K562 (cell line): Measurements from ENCODE around the gene HOXC4. TPM values are rescaled to one million over a fixed set of nuclear protein-coding genes. Genes with fewer than 3 reads are reported as not detected.

Experiments
- ATAC-seq: fragments of 200-7000 bp; cut with Tn5 transposase; 3 replicates; pipeline ENCODE4 v1.9.1; 2020; ENCODE audit warnings: moderate library complexity
- BruUV-seq: library from RNA; stranded (reverse); fragments of 400-500 nt; replicated peaks from 2 replicates; lab custom pipeline; 2021; lab: Mats Ljungman, UMichigan
- CTCF ChIA-PET: fragments of 300-600 bp; formaldehyde crosslinking; extraction: SDS; loops from one replicate; lab custom pipeline; 2021; ENCODE audit warnings: low intra/inter-chr PET ratio; lab: Yijun Ruan, JAX
- POLR2A ChIA-PET: fragments of 300-600, 350-650 bp; sonication (Branson Sonifier 250); formaldehyde crosslinking; extraction: SDS; loops from one replicate; lab custom pipeline; 2021; ENCODE audit warnings: antibody characterized with exemption, inconsistent platforms; lab: Yijun Ruan, JAX
- DNase-seq, 4 experiments: peaks; one replicate each; pipeline versions ENCODE4 v3.0.0 to v3.0.0-alpha.2; 2011 to 2018; ENCODE audit warnings: low spot score in 3 of 4, mixed read lengths in 3 of 4; ENCODE audit errors: extremely low read depth in 1 of 4
- FAIRE-seq: peaks from 2 replicates; lab custom pipeline; 2011; peaks lifted over from hg19 to GRCh38; lab: Jason Lieb, UNC
- H2AFZ ChIP-seq: 2 replicates; pipeline ENCODE4 v1.6.0; 2011; ENCODE audit warnings: low read depth, low read length, control low read depth, inconsistent platforms
- H3K27ac ChIP-seq: fragments of 200-600 bp; 3 replicates; pipeline ENCODE4 v1.8.0; 2011; ENCODE audit warnings: low read depth, mild to moderate bottlenecking, control low read depth, inconsistent platforms, low read length, moderate library complexity, mixed read lengths; ENCODE audit errors: extremely low read depth
- H3K27me3 ChIP-seq, 2 experiments: fragments of 300-600 bp in 1 of 2; 2 replicates in 1 of 2; 3 replicates in 1 of 2; pipeline versions ENCODE4 v1.6.0 to v1.8.0; 2011; ENCODE audit warnings: inconsistent platforms in 2 of 2, low read length in 2 of 2, mild to moderate bottlenecking in 1 of 2, mixed read lengths in 1 of 2, moderate library complexity in 1 of 2; ENCODE audit not compliant: control insufficient read depth in 2 of 2, insufficient read depth in 2 of 2
- H3K36me3 ChIP-seq: fragments of 300-600 bp; 3 replicates; pipeline ENCODE4 v1.8.0; 2011; ENCODE audit warnings: mild to moderate bottlenecking, low read length, inconsistent platforms; ENCODE audit not compliant: control insufficient read depth, insufficient read depth
- H3K4me1 ChIP-seq, 2 experiments: fragments of 200-600 bp in 1 of 2; replicated peaks in 1 of 2; 2 replicates in 1 of 2; 3 replicates in 1 of 2; pipeline versions ENCODE4 v1.5.1 to v1.8.0; 2011; ENCODE audit warnings: inconsistent platforms in 2 of 2, low read length in 2 of 2, mild to moderate bottlenecking in 1 of 2, mixed read lengths in 1 of 2, moderate library complexity in 1 of 2; ENCODE audit not compliant: control insufficient read depth in 2 of 2, insufficient read depth in 2 of 2
- H3K4me2 ChIP-seq: 2 replicates; pipeline ENCODE4 v1.6.1; 2011; ENCODE audit warnings: low read length, control low read depth, inconsistent platforms, mixed read lengths; ENCODE audit not compliant: insufficient read depth
- H3K4me3 ChIP-seq: fragments of 200-600 bp; sonication (generic), shearing (Covaris generic); 2 replicates; pipeline ENCODE4 v1.5.1; 2016; ENCODE audit warnings: control low read depth, inconsistent platforms
- H3K79me2 ChIP-seq: fragments of 200-600 bp; 3 replicates; pipeline ENCODE4 v1.8.0; 2011; ENCODE audit warnings: low read length, inconsistent platforms; ENCODE audit not compliant: control insufficient read depth, insufficient read depth
- H3K9ac ChIP-seq, 2 experiments: 2 replicates each; pipeline versions ENCODE4 v1.6.0 to v1.6.1; 2011; ENCODE audit warnings: low read depth in 2 of 2, low read length in 2 of 2, control low read depth in 1 of 2, inconsistent platforms in 1 of 2, mild to moderate bottlenecking in 1 of 2, mixed read lengths in 1 of 2; ENCODE audit not compliant: insufficient read depth in 1 of 2
- H3K9me1 ChIP-seq: one replicate; pipeline ENCODE4 v1.6.0; 2011; ENCODE audit warnings: inconsistent platforms, mild to moderate bottlenecking, low read length, moderate library complexity; ENCODE audit not compliant: control insufficient read depth, insufficient read depth
- H3K9me3 ChIP-seq: replicated peaks from 2 replicates; pipeline ENCODE4 v1.5.1; 2011; ENCODE audit warnings: low read depth, low read length, inconsistent platforms; ENCODE audit not compliant: control insufficient read depth, insufficient read depth
- H4K20me1 ChIP-seq: replicated peaks from 2 replicates; pipeline ENCODE4 v1.6.1; 2011; ENCODE audit warnings: low read length, inconsistent platforms, mixed read lengths; ENCODE audit not compliant: control insufficient read depth, insufficient read depth
- BRD4 ChIP-seq: fragments of 200-600 bp; sonication (generic); IDR thresholded peaks from 2 replicates; pipeline ENCODE4 v1.6.1; 2017; ENCODE audit warnings: inconsistent platforms
- CHD2 ChIP-seq: IDR thresholded peaks from 2 replicates; pipeline ENCODE4 v1.6.1; 2011; ENCODE audit warnings: low read depth, low read length
- CXXC5 ChIP-seq: fragments of 250-450 bp; sonication (Bioruptor Pico); IDR thresholded peaks from 2 replicates; pipeline ENCODE4 v1.8.0; 2022; ENCODE audit warnings: inconsistent platforms, mild to moderate bottlenecking, moderate library complexity
- EP300 ChIP-seq: IDR thresholded peaks from 2 replicates; pipeline ENCODE4 v1.6.1; 2012; ENCODE audit warnings: low read length, improper control_type of control experiment
- ETV5 ChIP-seq: sonication (generic); formaldehyde crosslinking; IDR thresholded peaks from 2 replicates; pipeline ENCODE4 v1.4.0; 2020; ENCODE audit warnings: low read depth, mild to moderate bottlenecking, missing genetic modification reagents
- HMG20B ChIP-seq: fragments of 250-450 bp; sonication (Bioruptor Pico); IDR thresholded peaks from 2 replicates; pipeline ENCODE4 v1.5.0; 2021; ENCODE audit warnings: mild to moderate bottlenecking
- LARP7 ChIP-seq: fragments of 450-650 bp; IDR thresholded peaks from 2 replicates; pipeline ENCODE4 v1.6.1; 2016
- NKRF ChIP-seq: fragments of 450-650 bp; IDR thresholded peaks from 2 replicates; pipeline ENCODE4 v1.6.1; 2016; ENCODE audit warnings: borderline replicate concordance
- NR3C1 ChIP-seq: sonication (generic); formaldehyde crosslinking; IDR thresholded peaks from 2 replicates; pipeline ENCODE4 v1.8.1; 2022; ENCODE audit warnings: missing genetic modification reagents
- PHF20 ChIP-seq: fragments of 450-650 bp; IDR thresholded peaks from 2 replicates; pipeline ENCODE4 v1.6.1; 2018; ENCODE audit not compliant: partially characterized antibody
- POLR2G ChIP-seq: fragments of 200-400 bp; formaldehyde crosslinking; IDR thresholded peaks from 2 replicates; pipeline ENCODE4 v1.6.1; 2017; ENCODE audit warnings: low read depth, mild to moderate bottlenecking, antibody characterized with exemption, low read length, moderate library complexity
- RBM25 ChIP-seq: fragments of 200-400 bp; formaldehyde crosslinking; IDR thresholded peaks from 2 replicates; pipeline ENCODE4 v1.6.1; 2018; ENCODE audit warnings: low read length, low read depth, moderate library complexity; ENCODE audit not compliant: severe bottlenecking
- TAF7 ChIP-seq: fragments of 450-650 bp; IDR thresholded peaks from 2 replicates; pipeline ENCODE4 v1.6.1; 2016; ENCODE audit warnings: missing genetic modification characterization, missing compliant biosample characterization
- ZBTB1 ChIP-seq: sonication (generic); formaldehyde crosslinking; IDR thresholded peaks from 2 replicates; pipeline ENCODE4 v1.8.1; 2023; ENCODE audit warnings: missing genetic modification reagents, low read depth, mild to moderate bottlenecking, borderline replicate concordance
- ZNF174 ChIP-seq: fragments of 250-450 bp; sonication (Bioruptor Pico); IDR thresholded peaks from 2 replicates; pipeline ENCODE4 v1.4.0; 2020; ENCODE audit warnings: mild to moderate bottlenecking
- ZNF175 ChIP-seq: fragments of 200-800 bp; sonication (Bioruptor generic); IDR thresholded peaks from 2 replicates; pipeline ENCODE4 v1.6.1; 2016; ENCODE audit warnings: low read depth, mild to moderate bottlenecking, missing genetic modification characterization, missing compliant biosample characterization
- WGBS: fragments of 100-300 bp; shearing (Covaris generic); methylation state at CpG from one replicate; pipeline ENCODE4 v1.1.6; 2016; ENCODE audit warnings: low coverage, mixed read lengths; ENCODE audit not compliant: insufficient coverage; ENCODE audit errors: missing lambda C conversion rate; 5-methylcytosine and 5-hydroxymethylcytosine counted together
- in situ Hi-C: fragments of 300-500 bp; cut with MboI; formaldehyde crosslinking; loops from 4 replicates; pipeline ENCODE4 v1.15.0; 2018; ENCODE audit warnings: inconsistent platforms, mixed read lengths
- intact Hi-C: fragments of 100-400 bp; cut with micrococcal nuclease; formaldehyde crosslinking; loops from 2 replicates; pipeline ENCODE4 v1.14.2; 2022
- polyA plus RNA-seq, 8 experiments: library from polyadenylated mRNA; depleted of rRNA in 4 of 8; stranded (reverse) in 5 of 8; unstranded in 3 of 8; fragments of >200 nt; fragmentation: Nextera tagmentation in 2 of 8; fragmentation: Illumina TruSeq in 1 of 8; extraction: Ambion mirVana in 2 of 8; extraction: Trizol in 1 of 8; gene quantifications; 2 replicates each; pipeline versions ENCODE4 v1.2.1 to v1.2.3, GENCODE V29; 2011 to 2014; ENCODE audit warnings: inconsistent platforms in 1 of 8, missing spikeins in 1 of 8
- total RNA-seq, 7 experiments: library from RNA; depleted of rRNA in 6 of 7; stranded (reverse); fragments of >200 nt in 6 of 7; fragmentation: Illumina TruSeq in 2 of 7; extraction: Trizol in 2 of 7; gene quantifications; 2 replicates each; pipeline versions ENCODE4 v1.2.1 to v1.2.3, GENCODE V29; 2011 to 2021; ENCODE audit warnings: low replicate concordance in 1 of 7
- TF ChIP-seq, protein P1 (sequence below): fragments of 250-450 bp; sonication (Bioruptor Pico); IDR thresholded peaks from 2 replicates; pipeline ENCODE4 v1.8.0; 2022; ENCODE audit warnings: inconsistent platforms, mild to moderate bottlenecking, moderate library complexity, borderline replicate concordance
- TF ChIP-seq, protein P2 (sequence below): sonication (generic); formaldehyde crosslinking; IDR thresholded peaks from 2 replicates; pipeline ENCODE4 v1.8.0; 2022; ENCODE audit warnings: mild to moderate bottlenecking, missing genetic modification reagents
- TF ChIP-seq, protein P3 (sequence below): sonication (generic); IDR thresholded peaks from 2 replicates; pipeline ENCODE4 v1.6.1; 2016

HOXC4 gene
- total and polyA plus RNA-seq, 9 of the 15 experiments (the other 6 are each of a cell fraction or from before 2014, with no cell fraction given), result 0.06 to 1.5 (median 0.44) TPM; not detected in 1

DNA sequence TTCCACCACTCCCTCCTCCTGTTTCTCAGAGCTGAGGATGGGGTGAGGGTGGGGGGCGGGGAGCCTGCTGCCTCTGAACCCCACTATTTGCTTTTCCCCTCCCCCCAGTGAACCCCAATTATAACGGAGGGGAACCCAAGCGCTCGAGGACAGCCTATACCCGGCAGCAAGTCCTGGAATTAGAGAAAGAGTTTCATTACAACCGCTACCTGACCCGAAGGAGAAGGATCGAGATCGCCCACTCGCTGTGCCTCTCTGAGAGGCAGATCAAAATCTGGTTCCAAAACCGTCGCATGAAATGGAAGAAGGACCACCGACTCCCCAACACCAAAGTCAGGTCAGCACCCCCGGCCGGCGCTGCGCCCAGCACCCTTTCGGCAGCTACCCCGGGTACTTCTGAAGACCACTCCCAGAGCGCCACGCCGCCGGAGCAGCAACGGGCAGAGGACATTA is 1.1 kb downstream of the HOXC4 start:
- in situ Hi-C loops, result no loop called here
- H3K9ac ChIP-seq, result no peak overlapping the region
- H3K9me3 ChIP-seq, result no peaks in the 10 kb centered on the region
- 0 out of 2 replicates have a peak, but pooled peaks cover under 1% of the 10 kb centered on the region for H4K20me1 ChIP-seq
- POLR2A ChIA-PET, result no interaction called here
- intact Hi-C loops, result no loop called here
- H3K4me2 ChIP-seq, result no peak overlapping the region
- H3K79me2 ChIP-seq, result no peaks in the 10 kb centered on the region
- no peaks in the 10 kb centered on the region for H3K9me1 ChIP-seq
- no peak for FAIRE-seq
- 41% methylated on average over 18 of the region's 24 CpGs for WGBS
- H2AFZ ChIP-seq, result no peak overlapping the region
- no peak for DNase-seq
- H3K4me3 ChIP-seq, result no peak overlapping the region
- H3K36me3 ChIP-seq, result no peaks in the 10 kb centered on the region
- no peak overlapping the region for H3K27ac ChIP-seq
- peaks cover 52% of the 10 kb centered on the region in 2 experiments for H3K27me3 ChIP-seq
- CTCF ChIA-PET, result no interaction called here
- no peak for ATAC-seq
- H3K4me1 ChIP-seq, result peaks cover 0 to 7% of the 10 kb centered on the region in 2 experiments; a peak in 2 of 5 replicates
- no TSS peak for BruUV-seq
- TF ChIP-seq, protein P1, sequence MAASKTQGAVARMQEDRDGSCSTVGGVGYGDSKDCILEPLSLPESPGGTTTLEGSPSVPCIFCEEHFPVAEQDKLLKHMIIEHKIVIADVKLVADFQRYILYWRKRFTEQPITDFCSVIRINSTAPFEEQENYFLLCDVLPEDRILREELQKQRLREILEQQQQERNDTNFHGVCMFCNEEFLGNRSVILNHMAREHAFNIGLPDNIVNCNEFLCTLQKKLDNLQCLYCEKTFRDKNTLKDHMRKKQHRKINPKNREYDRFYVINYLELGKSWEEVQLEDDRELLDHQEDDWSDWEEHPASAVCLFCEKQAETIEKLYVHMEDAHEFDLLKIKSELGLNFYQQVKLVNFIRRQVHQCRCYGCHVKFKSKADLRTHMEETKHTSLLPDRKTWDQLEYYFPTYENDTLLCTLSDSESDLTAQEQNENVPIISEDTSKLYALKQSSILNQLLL (CRISPR knock-in tag), result no peak
- no peak for TF ChIP-seq NKRF
- no peak for TF ChIP-seq ETV5 (CRISPR knock-in tag)
- TF ChIP-seq POLR2G, result no peak
- no peak for TF ChIP-seq RBM25
- TF ChIP-seq CHD2, result no peak
- TF ChIP-seq EP300, result no peak
- no peak for TF ChIP-seq ZNF175
- no peak for TF ChIP-seq ZNF174 (CRISPR knock-in tag)
- no peak for TF ChIP-seq CXXC5 (CRISPR knock-in tag)
- no peak for TF ChIP-seq HMG20B (CRISPR knock-in tag)
- TF ChIP-seq, protein P2, sequence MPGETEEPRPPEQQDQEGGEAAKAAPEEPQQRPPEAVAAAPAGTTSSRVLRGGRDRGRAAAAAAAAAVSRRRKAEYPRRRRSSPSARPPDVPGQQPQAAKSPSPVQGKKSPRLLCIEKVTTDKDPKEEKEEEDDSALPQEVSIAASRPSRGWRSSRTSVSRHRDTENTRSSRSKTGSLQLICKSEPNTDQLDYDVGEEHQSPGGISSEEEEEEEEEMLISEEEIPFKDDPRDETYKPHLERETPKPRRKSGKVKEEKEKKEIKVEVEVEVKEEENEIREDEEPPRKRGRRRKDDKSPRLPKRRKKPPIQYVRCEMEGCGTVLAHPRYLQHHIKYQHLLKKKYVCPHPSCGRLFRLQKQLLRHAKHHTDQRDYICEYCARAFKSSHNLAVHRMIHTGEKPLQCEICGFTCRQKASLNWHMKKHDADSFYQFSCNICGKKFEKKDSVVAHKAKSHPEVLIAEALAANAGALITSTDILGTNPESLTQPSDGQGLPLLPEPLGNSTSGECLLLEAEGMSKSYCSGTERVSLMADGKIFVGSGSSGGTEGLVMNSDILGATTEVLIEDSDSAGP (CRISPR knock-in tag), result no peak
- TF ChIP-seq BRD4, result no peak
- TF ChIP-seq LARP7, result no peak
- TF ChIP-seq, protein P3, sequence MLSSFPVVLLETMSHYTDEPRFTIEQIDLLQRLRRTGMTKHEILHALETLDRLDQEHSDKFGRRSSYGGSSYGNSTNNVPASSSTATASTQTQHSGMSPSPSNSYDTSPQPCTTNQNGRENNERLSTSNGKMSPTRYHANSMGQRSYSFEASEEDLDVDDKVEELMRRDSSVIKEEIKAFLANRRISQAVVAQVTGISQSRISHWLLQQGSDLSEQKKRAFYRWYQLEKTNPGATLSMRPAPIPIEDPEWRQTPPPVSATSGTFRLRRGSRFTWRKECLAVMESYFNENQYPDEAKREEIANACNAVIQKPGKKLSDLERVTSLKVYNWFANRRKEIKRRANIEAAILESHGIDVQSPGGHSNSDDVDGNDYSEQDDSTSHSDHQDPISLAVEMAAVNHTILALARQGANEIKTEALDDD, result no peak
- no peak for TF ChIP-seq PHF20
- no peak for TF ChIP-seq TAF7 (tag)
- TF ChIP-seq ZBTB1, result no peak
- TF ChIP-seq NR3C1 (CRISPR knock-in tag), result no peak
